Astrocyte (in vitro differentiated cells and primary cell): ENCODE data around the gene ABCA6. TPM values are rescaled to one million over a fixed set of nuclear protein-coding genes. Genes with fewer than 3 reads are reported as not detected.

Experiments used
- DNase-seq: peaks from one replicate; pipeline ENCODE4 v3.0.0-alpha.2; 2010; ENCODE audit warnings: low read depth
- FAIRE-seq: peaks from 2 replicates; lab custom pipeline; 2011; peaks lifted over from hg19 to GRCh38; lab: Jason Lieb, UNC
- H2AFZ ChIP-seq: 2 replicates; pipeline ENCODE4 v1.6.0; 2012; ENCODE audit warnings: low read depth, low read length, inconsistent platforms
- H3K27ac ChIP-seq: 2 replicates; pipeline ENCODE4 v1.5.1; 2011; ENCODE audit warnings: low read depth, low read length, inconsistent platforms
- H3K27me3 ChIP-seq: 2 replicates; pipeline ENCODE4 v1.6.0; 2011; ENCODE audit warnings: low read length, inconsistent platforms; ENCODE audit not compliant: insufficient read depth
- H3K36me3 ChIP-seq: 2 replicates; pipeline ENCODE4 v1.5.1; 2011; ENCODE audit warnings: low read length, inconsistent platforms; ENCODE audit not compliant: insufficient read depth
- H3K4me1 ChIP-seq: 2 replicates; pipeline ENCODE4 v1.5.1; 2011; ENCODE audit warnings: low read length, inconsistent platforms; ENCODE audit not compliant: insufficient read depth
- H3K4me2 ChIP-seq: 2 replicates; pipeline ENCODE4 v1.6.0; 2012; ENCODE audit warnings: low read length, inconsistent platforms
- H3K4me3 ChIP-seq: 2 replicates; pipeline ENCODE4 v1.5.1; 2011; ENCODE audit warnings: low read depth, mild to moderate bottlenecking, low read length, inconsistent platforms; ENCODE audit not compliant: insufficient read depth
- H3K79me2 ChIP-seq: 2 replicates; pipeline ENCODE4 v1.6.0; 2012; ENCODE audit warnings: mild to moderate bottlenecking, low read length, inconsistent platforms; ENCODE audit not compliant: insufficient read depth
- H3K9ac ChIP-seq: 2 replicates; pipeline ENCODE4 v1.6.0; 2012; ENCODE audit warnings: mild to moderate bottlenecking, low read length, inconsistent platforms
- H3K9me3 ChIP-seq: 2 replicates; pipeline ENCODE4 v1.5.1; 2012; ENCODE audit warnings: low read depth, mild to moderate bottlenecking, low read length, inconsistent platforms; ENCODE audit not compliant: insufficient read depth
- H4K20me1 ChIP-seq: 2 replicates; pipeline ENCODE4 v1.6.0; 2012; ENCODE audit warnings: low read length, inconsistent platforms; ENCODE audit not compliant: insufficient read depth
- H3K27ac Mint-ChIP-seq: one replicate; pipeline ENCODE4 v1.8.0; 2021; ENCODE audit warnings: mild to moderate bottlenecking, mixed read lengths; ENCODE audit not compliant: unreplicated experiment
- H3K27me3 Mint-ChIP-seq: one replicate; pipeline ENCODE4 v1.8.0; 2021; ENCODE audit warnings: low read depth, mixed read lengths; ENCODE audit not compliant: unreplicated experiment
- H3K36me3 Mint-ChIP-seq: one replicate; pipeline ENCODE4 v1.8.0; 2021; ENCODE audit warnings: low read depth, mixed read lengths; ENCODE audit not compliant: unreplicated experiment
- H3K4me1 Mint-ChIP-seq: one replicate; pipeline ENCODE4 v1.8.0; 2021; ENCODE audit warnings: low read depth, mixed read lengths; ENCODE audit not compliant: unreplicated experiment
- H3K4me3 Mint-ChIP-seq: one replicate; pipeline ENCODE4 v1.8.0; 2021; ENCODE audit warnings: mild to moderate bottlenecking, moderate library complexity, mixed read lengths; ENCODE audit not compliant: unreplicated experiment
- H3K9me3 Mint-ChIP-seq: one replicate; pipeline ENCODE4 v1.8.0; 2021; ENCODE audit warnings: mild to moderate bottlenecking, mixed read lengths; ENCODE audit not compliant: unreplicated experiment
- EZH2 ChIP-seq: IDR thresholded peaks from 2 replicates; pipeline ENCODE4 v1.6.1; 2012; ENCODE audit warnings: mild to moderate bottlenecking, low read length, inconsistent platforms; ENCODE audit not compliant: insufficient read depth
- total RNA-seq: library from RNA; stranded (reverse); gene quantifications from 2 replicates; pipeline ENCODE4 v1.2.1, GENCODE V29; 2021
- TF ChIP-seq, protein P1 (sequence below): IDR thresholded peaks from 2 replicates; pipeline ENCODE4 v1.5.1; 2011; ENCODE audit warnings: low read depth, mild to moderate bottlenecking, inconsistent platforms, low read length, moderate library complexity; ENCODE audit not compliant: insufficient read depth

ABCA6 gene
- total RNA-seq, 1 donor from 2014 or later: not detected

DNA sequence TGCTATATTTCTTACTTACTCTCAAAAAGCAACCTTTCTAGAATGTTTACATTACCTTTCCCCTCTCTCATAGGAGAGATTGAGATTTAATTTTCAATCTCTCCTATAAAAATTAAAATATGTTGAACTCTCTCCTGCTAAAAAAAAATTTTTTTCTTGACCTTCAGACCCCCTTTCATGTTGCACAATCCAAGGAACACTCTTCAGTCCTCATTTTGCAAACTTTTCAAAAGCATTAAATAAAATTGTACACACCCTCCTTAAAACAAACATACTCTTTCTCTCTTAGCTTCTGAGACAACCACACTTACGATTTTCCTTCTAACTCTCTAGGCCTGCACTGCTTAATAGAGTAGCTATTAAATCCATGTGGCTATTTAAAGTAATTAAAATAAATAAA lies 8.6 kb upstream of the ABCA6 start:
- no peaks in the 10 kb centered on the region for H3K4me1 ChIP-seq
- no peaks in the 10 kb centered on the region for H3K36me3 ChIP-seq
- no peaks in the 10 kb centered on the region for H3K9me3 ChIP-seq
- H3K9ac ChIP-seq: no peak overlapping the region
- DNase-seq: no peak
- no peaks in the 10 kb centered on the region for H3K4me1 Mint-ChIP-seq
- TF ChIP-seq, protein P1, sequence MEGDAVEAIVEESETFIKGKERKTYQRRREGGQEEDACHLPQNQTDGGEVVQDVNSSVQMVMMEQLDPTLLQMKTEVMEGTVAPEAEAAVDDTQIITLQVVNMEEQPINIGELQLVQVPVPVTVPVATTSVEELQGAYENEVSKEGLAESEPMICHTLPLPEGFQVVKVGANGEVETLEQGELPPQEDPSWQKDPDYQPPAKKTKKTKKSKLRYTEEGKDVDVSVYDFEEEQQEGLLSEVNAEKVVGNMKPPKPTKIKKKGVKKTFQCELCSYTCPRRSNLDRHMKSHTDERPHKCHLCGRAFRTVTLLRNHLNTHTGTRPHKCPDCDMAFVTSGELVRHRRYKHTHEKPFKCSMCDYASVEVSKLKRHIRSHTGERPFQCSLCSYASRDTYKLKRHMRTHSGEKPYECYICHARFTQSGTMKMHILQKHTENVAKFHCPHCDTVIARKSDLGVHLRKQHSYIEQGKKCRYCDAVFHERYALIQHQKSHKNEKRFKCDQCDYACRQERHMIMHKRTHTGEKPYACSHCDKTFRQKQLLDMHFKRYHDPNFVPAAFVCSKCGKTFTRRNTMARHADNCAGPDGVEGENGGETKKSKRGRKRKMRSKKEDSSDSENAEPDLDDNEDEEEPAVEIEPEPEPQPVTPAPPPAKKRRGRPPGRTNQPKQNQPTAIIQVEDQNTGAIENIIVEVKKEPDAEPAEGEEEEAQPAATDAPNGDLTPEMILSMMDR: no peak
- no peak for TF ChIP-seq EZH2
- no peak for FAIRE-seq
- no peaks in the 10 kb centered on the region for H3K27me3 ChIP-seq
- H3K27ac ChIP-seq: no peak overlapping the region
- no peak overlapping the region for H3K4me3 ChIP-seq
- H2AFZ ChIP-seq: no peak overlapping the region
- H3K36me3 Mint-ChIP-seq: no peaks in the 10 kb centered on the region
- no peaks in the 10 kb centered on the region for H3K79me2 ChIP-seq
- no peak overlapping the region for H3K4me3 Mint-ChIP-seq
- H3K4me2 ChIP-seq: no peak overlapping the region
- no peaks in the 10 kb centered on the region for H3K9me3 Mint-ChIP-seq
- H3K27me3 Mint-ChIP-seq: no peaks in the 10 kb centered on the region
- H4K20me1 ChIP-seq: no peaks in the 10 kb centered on the region
- no peak overlapping the region for H3K27ac Mint-ChIP-seq

DNA sequence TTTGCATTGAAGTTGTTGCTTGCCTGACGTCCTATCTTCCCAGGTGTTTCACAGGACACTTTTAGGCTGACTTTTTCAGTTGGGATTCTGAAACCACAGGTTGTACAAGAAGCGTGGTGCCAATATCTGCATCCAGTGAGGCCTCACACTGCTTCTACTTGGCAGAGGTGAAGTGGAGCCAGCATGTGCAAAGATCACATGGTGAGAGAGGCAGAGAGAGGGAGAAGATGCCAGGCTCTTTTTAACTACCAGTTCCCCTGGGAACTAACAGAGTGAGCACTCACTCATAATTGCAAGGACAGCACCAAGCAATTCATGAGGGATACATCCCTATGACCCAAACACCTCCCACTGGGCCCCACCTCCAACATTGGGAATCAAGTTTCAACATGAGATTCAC lies 5.8 kb upstream of the ABCA6 start:
- H3K27ac ChIP-seq: no peak overlapping the region
- H3K79me2 ChIP-seq: no peaks in the 10 kb centered on the region
- no peaks in the 10 kb centered on the region for H3K36me3 Mint-ChIP-seq
- H3K4me3 Mint-ChIP-seq: no peak overlapping the region
- TF ChIP-seq EZH2: no peak
- TF ChIP-seq, protein P1: no peak
- no peak overlapping the region for H3K9ac ChIP-seq
- no peak overlapping the region for H3K27ac Mint-ChIP-seq
- H3K9me3 ChIP-seq: no peaks in the 10 kb centered on the region
- no peaks in the 10 kb centered on the region for H3K36me3 ChIP-seq
- H3K4me1 ChIP-seq: no peaks in the 10 kb centered on the region
- H3K9me3 Mint-ChIP-seq: no peaks in the 10 kb centered on the region
- FAIRE-seq (no peak), DNase-seq (no peak)
- no peak overlapping the region for H3K4me3 ChIP-seq
- no peaks in the 10 kb centered on the region for H3K27me3 ChIP-seq
- no peak overlapping the region for H2AFZ ChIP-seq
- H3K4me2 ChIP-seq: no peak overlapping the region
- H3K27me3 Mint-ChIP-seq: no peaks in the 10 kb centered on the region
- H3K4me1 Mint-ChIP-seq: no peaks in the 10 kb centered on the region
- no peaks in the 10 kb centered on the region for H4K20me1 ChIP-seq

- H3K79me2 ChIP-seq: no peaks in the 10 kb centered on the region
Observed at GRCh38 chr17:69144331-69145255, 2.9 kb upstream of the ABCA6 start.

More at GRCh38 chr17:69144331-69145255, 2.9 kb upstream of the ABCA6 start:
- Mint-ChIP-seq H3K9me3 (no peaks in the 10 kb centered on the region), H3K36me3 (no peaks in the 10 kb centered on the region), H3K27me3 (no peaks in the 10 kb centered on the region), H3K4me1 (no peaks in the 10 kb centered on the region), H3K27ac (no peak overlapping the region), H3K4me3 (no peak overlapping the region)
- Histone ChIP-seq H3K9ac (no peak overlapping the region), H2AFZ (no peak overlapping the region), H3K36me3 (no peaks in the 10 kb centered on the region), H3K4me2 (no peak overlapping the region), H3K9me3 (no peaks in the 10 kb centered on the region), H3K4me1 (no peaks in the 10 kb centered on the region), H3K27ac (no peak overlapping the region), H4K20me1 (no peaks in the 10 kb centered on the region), H3K27me3 (no peaks in the 10 kb centered on the region), H3K4me3 (no peak overlapping the region)
- FAIRE-seq (no peak), DNase-seq (no peak)
- TF ChIP-seq EZH2: no peak
